ENCODE data around the gene ANKRD35.
"Not testable (repeated sequence)": the region's sequence is repeated elsewhere in the genome, so short reads cannot be mapped to it uniquely, and the experiment has no call there.

Gene ANKRD35

DNA sequence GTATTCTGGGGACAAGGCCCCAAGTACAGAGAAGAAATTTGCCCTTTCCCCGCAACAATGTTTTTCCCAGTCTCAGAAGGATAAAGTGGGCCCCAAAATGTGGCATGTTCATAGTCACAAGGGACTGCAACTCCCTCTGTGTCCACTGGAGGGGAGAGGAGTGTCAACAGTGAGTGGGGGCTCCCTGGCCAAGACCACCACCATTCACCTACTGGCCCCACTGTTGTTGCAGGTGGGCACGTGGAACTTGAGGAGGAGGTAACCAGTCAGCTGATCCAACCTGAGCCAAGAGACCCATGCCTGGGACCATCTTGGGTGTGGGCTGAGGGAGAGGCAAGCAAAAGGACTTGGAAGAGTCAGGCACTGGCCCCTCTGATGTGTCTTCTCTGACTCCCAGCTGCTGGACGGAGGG is 39.5 kb downstream of the ANKRD35 start:
- Histone ChIP-seq H3K4me1 (ENCODE audit: control insufficient read depth, insufficient read depth, low read length) (peaks cover 27% of the 10 kb centered on the region), H3K4me2 (ENCODE audit: low read length) (peak overlapping the region; percentile 95), H3K36me3 (ENCODE audit: insufficient read depth, low read length) (peaks cover 62% of the 10 kb centered on the region), H3K4me3 (ENCODE audit: low read length) (peak overlapping the region; percentile 75), H3K9ac (ENCODE audit: low read depth, low read length) (peak overlapping the region; percentile 83), H3K27me3 (ENCODE audit: control insufficient read depth, insufficient read depth, low read length) (no peaks in the 10 kb centered on the region), H3K9me3 (replicated peaks; ENCODE audit: low read length) (no peaks in the 10 kb centered on the region)

DNA sequence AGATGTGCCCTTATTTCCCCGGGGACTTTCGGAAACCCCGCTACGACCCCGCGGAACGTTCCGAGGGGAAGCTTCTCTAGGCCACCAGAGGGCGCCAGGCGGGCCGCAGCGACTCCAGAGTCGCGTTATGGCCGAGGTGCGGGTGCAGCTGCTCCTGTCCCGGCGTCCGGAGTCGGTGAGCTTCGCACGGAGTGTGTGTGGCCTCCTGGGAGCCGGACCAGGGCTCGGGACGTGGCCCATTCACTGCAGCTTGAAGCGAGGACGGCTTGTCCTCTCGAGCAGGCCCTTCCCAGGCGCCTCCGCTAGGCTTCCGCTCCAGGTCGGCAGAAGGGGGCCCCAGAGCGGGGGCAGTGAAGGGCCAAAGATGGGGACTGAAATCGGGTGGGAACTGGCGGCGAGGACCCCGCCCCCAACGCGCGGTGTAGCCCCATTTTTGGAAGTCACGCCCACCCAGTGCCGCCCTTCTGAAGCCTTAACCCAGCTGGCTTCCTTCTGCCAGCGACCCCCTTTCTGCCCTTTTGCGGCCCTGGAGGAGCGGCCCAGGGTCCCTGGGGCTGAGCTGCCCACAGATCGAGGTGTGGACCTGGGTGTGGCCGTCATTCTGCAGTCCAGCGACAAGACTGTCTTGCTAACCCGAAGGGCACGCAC is 40.0 kb downstream of the ANKRD35 start, which contains the start of gene NUDT17:
TSS of gene NUDT17 (plus strand) at position 117 of the 648 bp plus-strand sequence. CDS start at position 128, 11 bp downstream.
- Histone ChIP-seq H3K4me2 (ENCODE audit: low read length) (peak within 1 kb of the TSS; percentile 95), H3K9me3 (replicated peaks; ENCODE audit: low read length) (no peaks in the 10 kb centered on the region), H3K4me3 (ENCODE audit: low read length) (peak within 1 kb of the TSS; percentile 75), H3K9ac (ENCODE audit: low read depth, low read length) (peak within 1 kb of the TSS; percentile 83), H3K36me3 (ENCODE audit: insufficient read depth, low read length) (peaks cover 62% of the 10 kb centered on the region), H3K27me3 (ENCODE audit: control insufficient read depth, insufficient read depth, low read length) (no peaks in the 10 kb centered on the region), H3K4me1 (ENCODE audit: control insufficient read depth, insufficient read depth, low read length) (peaks cover 26% of the 10 kb centered on the region)

DNA sequence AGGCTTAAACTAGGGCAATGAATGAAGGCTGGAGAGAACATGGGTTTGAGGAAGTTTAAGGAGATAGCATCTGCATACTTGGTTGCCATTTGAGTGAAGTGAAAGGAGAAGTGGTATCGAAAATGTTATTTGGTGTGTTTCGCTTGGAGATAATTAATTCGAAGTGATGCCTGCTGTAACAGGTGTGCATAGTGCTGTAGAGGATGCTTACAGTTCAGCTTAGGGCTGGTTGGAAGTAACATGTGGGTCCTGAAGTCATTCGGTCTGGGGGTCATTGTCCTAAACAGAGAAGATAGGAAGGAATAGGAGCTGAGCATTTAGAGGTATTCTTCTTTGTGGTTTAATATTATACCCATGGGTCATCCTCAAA is 40.5 kb downstream of the ANKRD35 start:
- Histone ChIP-seq H3K4me3 (ENCODE audit: low read length) (peak overlapping the region; percentile 75), H3K36me3 (ENCODE audit: insufficient read depth, low read length) (peaks cover 60% of the 10 kb centered on the region), H3K27me3 (ENCODE audit: control insufficient read depth, insufficient read depth, low read length) (no peaks in the 10 kb centered on the region), H3K9me3 (replicated peaks; ENCODE audit: low read length) (no peaks in the 10 kb centered on the region), H3K4me1 (ENCODE audit: control insufficient read depth, insufficient read depth, low read length) (peaks cover 21% of the 10 kb centered on the region), H3K4me2 (ENCODE audit: low read length) (peak overlapping the region; percentile 95), H3K9ac (ENCODE audit: low read depth, low read length) (peak overlapping the region; percentile 83)

DNA sequence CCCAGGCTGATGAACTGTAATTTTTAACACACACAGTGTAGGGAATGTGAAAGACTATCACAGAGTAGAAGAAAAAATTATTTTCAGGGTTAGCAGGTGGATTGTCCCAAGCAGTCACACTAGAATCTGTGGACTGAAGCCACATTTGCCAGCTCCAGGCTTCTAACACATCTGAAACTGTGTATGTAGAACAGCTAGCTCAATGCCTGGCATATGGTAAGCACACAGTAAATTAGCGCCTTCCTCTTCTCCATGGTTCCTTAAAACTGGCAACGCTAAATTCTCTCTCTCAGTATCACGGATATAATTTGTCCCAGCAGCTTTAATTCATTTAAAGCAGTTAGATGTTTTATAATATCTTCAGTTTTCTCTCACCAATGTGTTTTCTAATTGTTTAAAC is 42.6 kb downstream of the ANKRD35 start:
- Histone ChIP-seq H3K36me3 (ENCODE audit: insufficient read depth, low read length) (peaks cover 59% of the 10 kb centered on the region), H3K9ac (ENCODE audit: low read depth, low read length) (no peak overlapping the region)

DNA sequence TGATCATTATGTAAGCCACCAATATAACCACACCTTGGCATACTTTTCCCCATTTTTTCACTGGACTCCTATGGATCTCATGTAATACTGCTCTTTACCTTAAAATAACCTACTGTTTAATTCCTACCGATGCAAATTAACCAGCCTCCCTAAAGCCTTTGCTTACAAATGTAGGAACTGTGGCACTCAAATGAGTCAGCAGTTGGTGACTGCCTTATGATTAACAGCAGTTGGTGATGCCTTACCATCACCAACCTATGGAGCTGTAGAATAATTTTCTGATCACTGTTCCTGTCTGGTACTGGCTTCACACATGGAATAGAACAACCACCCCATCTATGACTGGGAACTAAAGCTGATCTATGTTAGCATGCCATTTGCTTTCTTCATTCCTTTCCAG is 48.0 kb downstream of the ANKRD35 start:
- no peaks in the 10 kb centered on the region for H3K4me1 ChIP-seq (ENCODE audit: control insufficient read depth, insufficient read depth, low read length)
- no peaks in the 10 kb centered on the region for H3K9me3 ChIP-seq (replicated peaks; ENCODE audit: low read length)
- no peak overlapping the region for H3K4me3 ChIP-seq (ENCODE audit: low read length)
- no peak overlapping the region for H3K4me2 ChIP-seq (ENCODE audit: low read length)
- H3K36me3 ChIP-seq (ENCODE audit: insufficient read depth, low read length), result peaks cover 78% of the 10 kb centered on the region
- H3K9ac ChIP-seq (ENCODE audit: low read depth, low read length), result no peak overlapping the region
- no peaks in the 10 kb centered on the region for H3K27me3 ChIP-seq (ENCODE audit: control insufficient read depth, insufficient read depth, low read length)

More for the DNA sequence above, 42.6 kb downstream of the ANKRD35 start:
- Histone ChIP-seq H3K4me3 (ENCODE audit: low read length) (no peak overlapping the region), H3K4me1 (ENCODE audit: control insufficient read depth, insufficient read depth, low read length) (peaks cover 11% of the 10 kb centered on the region), H3K4me2 (ENCODE audit: low read length) (no peak overlapping the region), H3K27me3 (ENCODE audit: control insufficient read depth, insufficient read depth, low read length) (no peaks in the 10 kb centered on the region), H3K9me3 (replicated peaks; ENCODE audit: low read length) (no peaks in the 10 kb centered on the region)

DNA sequence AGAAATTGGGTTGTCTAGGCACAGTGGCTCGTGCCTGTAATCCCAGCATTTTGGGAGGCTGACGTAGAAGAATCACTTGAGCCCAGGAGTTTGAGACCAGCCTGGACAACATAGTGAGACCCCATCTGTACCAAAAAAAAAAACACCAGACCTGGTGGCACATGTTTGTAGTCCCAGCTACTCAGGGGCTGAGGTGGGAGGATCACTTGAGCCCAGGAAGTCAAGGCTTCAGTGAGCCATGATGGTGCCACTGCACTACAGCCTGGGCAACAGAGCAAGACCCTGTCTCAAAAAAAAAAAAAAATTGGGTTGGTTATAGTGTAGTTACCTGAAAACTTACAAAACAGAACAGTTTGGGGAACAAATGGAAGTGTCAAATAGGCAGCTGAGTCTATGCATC is 54.9 kb downstream of the ANKRD35 start:
- H3K9me3 ChIP-seq (replicated peaks; ENCODE audit: low read length); H3K4me2 ChIP-seq (ENCODE audit: low read length): not testable (repeated sequence)
- H3K36me3 ChIP-seq (ENCODE audit: insufficient read depth, low read length), result peaks cover 80% of the 10 kb centered on the region

DNA sequence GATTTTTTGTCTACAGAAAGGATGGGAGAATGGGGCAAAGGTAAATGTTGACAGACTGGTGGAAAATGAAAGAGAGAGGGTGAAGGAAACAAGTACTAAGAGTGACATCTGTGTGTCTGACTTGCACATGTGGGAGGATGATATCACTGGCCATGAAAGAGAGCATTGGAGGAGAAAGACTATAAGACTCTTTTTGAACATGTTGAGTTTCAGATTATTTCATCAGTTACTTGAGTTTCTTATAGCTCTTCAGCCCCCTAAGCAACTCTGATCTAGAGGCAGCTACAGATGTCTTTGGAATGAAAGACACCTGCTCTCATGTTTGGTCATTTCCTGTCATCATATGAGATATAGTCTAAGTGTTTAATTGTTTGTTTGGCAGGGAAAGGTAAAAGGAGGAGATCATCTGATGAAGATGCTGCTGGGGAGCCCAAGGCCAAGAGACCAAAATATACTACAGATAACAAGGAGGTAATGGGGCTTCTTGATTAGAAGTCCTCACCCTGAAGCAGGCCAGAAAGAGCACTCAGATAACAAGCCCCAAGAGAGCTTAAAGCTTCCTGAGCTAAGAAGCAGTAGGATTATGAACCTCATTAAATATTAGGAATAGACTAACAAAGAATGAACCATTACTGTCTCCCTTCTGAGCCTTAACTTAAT is 57.2 kb downstream of the ANKRD35 start:
- Histone ChIP-seq H3K27me3 (ENCODE audit: control insufficient read depth, insufficient read depth, low read length) (no peaks in the 10 kb centered on the region), H3K9me3 (replicated peaks; ENCODE audit: low read length) (no peaks in the 10 kb centered on the region), H3K9ac (ENCODE audit: low read depth, low read length) (no peak overlapping the region), H3K4me2 (ENCODE audit: low read length) (no peak overlapping the region), H3K36me3 (ENCODE audit: insufficient read depth, low read length) (peaks cover 71% of the 10 kb centered on the region), H3K4me3 (ENCODE audit: low read length) (no peak overlapping the region), H3K4me1 (ENCODE audit: control insufficient read depth, insufficient read depth, low read length) (peaks cover 10% of the 10 kb centered on the region)

More for the DNA sequence above, 54.9 kb downstream of the ANKRD35 start:
- not testable (repeated sequence) for H3K9ac ChIP-seq (ENCODE audit: low read depth, low read length); H3K4me1 ChIP-seq (ENCODE audit: control insufficient read depth, insufficient read depth, low read length); H3K4me3 ChIP-seq (ENCODE audit: low read length); H3K27me3 ChIP-seq (ENCODE audit: control insufficient read depth, insufficient read depth, low read length)

DNA sequence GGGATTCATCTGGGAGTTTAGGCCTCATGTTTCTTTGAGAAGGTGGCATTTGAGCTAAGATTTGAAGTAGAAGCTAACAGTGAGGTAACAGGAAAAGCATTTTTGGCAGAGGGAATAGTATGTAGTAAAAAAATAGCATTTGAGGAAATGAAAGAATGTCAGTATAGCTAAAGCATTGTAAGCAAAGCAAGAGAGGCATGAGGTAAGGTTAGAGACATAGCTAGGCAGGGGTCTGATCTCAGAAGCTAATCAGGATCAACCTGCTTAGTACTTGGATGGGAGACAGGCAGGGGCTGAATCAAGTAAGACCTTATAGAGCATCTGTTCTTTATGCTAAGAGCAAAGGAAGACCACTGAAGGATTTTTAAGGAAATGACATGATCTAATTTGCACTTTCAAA is 57.7 kb downstream of the ANKRD35 start:
- Histone ChIP-seq H3K4me2 (ENCODE audit: low read length) (no peak overlapping the region), H3K36me3 (ENCODE audit: insufficient read depth, low read length) (peaks cover 66% of the 10 kb centered on the region), H3K9me3 (replicated peaks; ENCODE audit: low read length) (no peaks in the 10 kb centered on the region), H3K4me1 (ENCODE audit: control insufficient read depth, insufficient read depth, low read length) (peaks cover 10% of the 10 kb centered on the region), H3K9ac (ENCODE audit: low read depth, low read length) (no peak overlapping the region), H3K27me3 (ENCODE audit: control insufficient read depth, insufficient read depth, low read length) (no peaks in the 10 kb centered on the region), H3K4me3 (ENCODE audit: low read length) (no peak overlapping the region)

DNA sequence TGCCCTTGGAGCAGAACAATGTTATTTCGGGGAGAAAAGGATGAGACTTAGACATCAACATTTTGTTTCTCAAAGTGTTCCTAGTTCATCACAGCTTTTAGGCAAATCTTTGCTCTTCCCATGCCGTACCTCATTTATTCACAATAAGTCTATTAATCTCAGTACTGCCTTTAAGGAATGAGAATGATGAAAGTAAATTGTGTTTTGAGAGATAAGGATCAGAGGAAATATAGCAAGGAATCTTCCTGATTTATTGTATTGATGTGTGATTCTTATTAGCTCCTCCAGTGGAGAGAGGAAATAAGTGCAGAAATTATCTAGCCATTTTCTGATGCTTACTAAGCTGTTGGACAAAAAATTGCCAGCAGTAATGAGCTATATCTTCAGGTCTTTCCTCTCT is 59.6 kb downstream of the ANKRD35 start:
- Histone ChIP-seq H3K4me2 (ENCODE audit: low read length) (peak overlapping the region; percentile 92), H3K9ac (ENCODE audit: low read depth, low read length) (no peak overlapping the region), H3K9me3 (replicated peaks; ENCODE audit: low read length) (no peaks in the 10 kb centered on the region), H3K27me3 (ENCODE audit: control insufficient read depth, insufficient read depth, low read length) (no peaks in the 10 kb centered on the region), H3K4me1 (ENCODE audit: control insufficient read depth, insufficient read depth, low read length) (peaks cover 10% of the 10 kb centered on the region), H3K4me3 (ENCODE audit: low read length) (no peak overlapping the region), H3K36me3 (ENCODE audit: insufficient read depth, low read length) (peaks cover 50% of the 10 kb centered on the region)

DNA sequence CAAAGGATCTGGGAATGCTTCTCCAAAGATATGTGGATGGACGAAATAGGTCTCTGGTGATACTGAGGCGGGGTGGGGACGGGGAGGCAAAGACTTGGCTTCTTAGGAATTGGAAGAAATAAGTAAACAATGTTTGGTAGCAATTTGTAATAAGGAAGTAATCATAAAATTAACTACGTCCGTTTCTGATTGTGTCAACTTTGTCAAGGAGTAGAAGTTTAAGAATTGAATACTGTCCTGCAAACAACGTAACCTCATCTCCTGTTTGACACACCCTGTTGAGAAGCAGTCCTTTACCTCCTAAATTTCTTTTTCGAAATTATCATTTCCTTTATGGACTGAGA is 61.2 kb downstream of the ANKRD35 start:
- H3K4me2 ChIP-seq (ENCODE audit: low read length), result peak overlapping the region; percentile 92
- H3K9me3 ChIP-seq (replicated peaks; ENCODE audit: low read length), result no peaks in the 10 kb centered on the region
- peak overlapping the region; percentile 98 for H3K9ac ChIP-seq (ENCODE audit: low read depth, low read length)
- no peaks in the 10 kb centered on the region for H3K27me3 ChIP-seq (ENCODE audit: control insufficient read depth, insufficient read depth, low read length)
- peak overlapping the region; percentile 99 for H3K4me3 ChIP-seq (ENCODE audit: low read length)
- peaks cover 35% of the 10 kb centered on the region for H3K36me3 ChIP-seq (ENCODE audit: insufficient read depth, low read length)
- H3K4me1 ChIP-seq (ENCODE audit: control insufficient read depth, insufficient read depth, low read length), result peaks cover 10% of the 10 kb centered on the region

DNA sequence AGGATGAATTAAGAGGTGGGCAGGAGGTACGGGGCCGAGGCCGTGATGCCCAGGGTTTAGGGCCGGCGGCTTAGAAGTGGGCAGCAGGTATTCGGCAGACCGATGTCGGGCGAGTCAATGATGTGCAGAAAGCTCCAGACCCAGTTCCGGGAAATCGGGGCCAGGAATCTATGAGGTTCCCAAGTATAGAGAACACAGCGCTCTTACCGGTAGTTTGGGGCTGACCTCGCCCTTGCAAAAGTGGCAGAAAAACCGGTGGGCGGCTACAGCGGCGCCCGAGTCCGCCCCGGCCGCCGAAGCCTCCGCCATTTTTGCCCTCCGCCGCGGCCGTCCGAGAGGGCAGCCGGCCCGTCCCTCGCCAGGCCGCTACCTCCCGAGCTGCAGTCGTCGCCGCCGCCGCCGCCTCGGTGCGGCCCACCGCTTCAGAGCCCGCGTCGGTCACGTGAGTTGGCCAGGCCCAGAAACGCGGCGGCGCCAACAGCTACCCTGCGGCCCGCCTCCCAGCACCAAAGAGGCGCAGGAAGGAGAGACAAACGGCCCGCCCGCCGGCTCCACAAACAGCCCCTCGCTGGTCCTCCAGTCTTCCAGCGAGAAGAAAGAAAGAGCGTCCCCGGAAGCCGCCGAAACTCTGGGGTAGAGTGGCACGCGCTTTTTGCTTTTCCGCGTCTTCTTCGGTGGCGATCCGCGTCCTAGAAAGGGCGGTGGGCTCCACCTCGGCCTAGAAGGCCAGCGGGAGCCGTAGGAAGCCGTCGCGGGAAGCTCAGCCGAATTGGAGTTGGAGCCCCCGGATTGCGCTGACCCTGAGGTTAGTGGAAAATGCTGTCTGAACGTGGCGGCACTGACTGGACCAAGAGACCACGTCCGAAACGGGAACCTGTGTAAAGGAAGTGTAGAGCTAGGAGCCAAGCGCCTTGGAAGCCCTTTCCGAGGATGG is 61.8 kb downstream of the ANKRD35 start, which contains the start of the genes POLR3C and RNF115:
TSS of gene POLR3C (plus strand) at position 636 of the 934 bp plus-strand sequence. CDS start 1,577 bp downstream, outside the sequence.
TSS of gene RNF115 (minus strand) at position 531 of the 934 bp plus-strand sequence. CDS start at position 309, 222 bp downstream.
- H3K27me3 ChIP-seq (ENCODE audit: control insufficient read depth, insufficient read depth, low read length), result no peaks in the 10 kb centered on the region
- H3K4me3 ChIP-seq (ENCODE audit: low read length), result peak within 1 kb of the TSS; percentile 99
- peaks cover 29% of the 10 kb centered on the region for H3K36me3 ChIP-seq (ENCODE audit: insufficient read depth, low read length)
- H3K9ac ChIP-seq (ENCODE audit: low read depth, low read length), result peak within 1 kb of the TSS; percentile 98
- H3K4me1 ChIP-seq (ENCODE audit: control insufficient read depth, insufficient read depth, low read length), result peaks cover 10% of the 10 kb centered on the region
- H3K4me2 ChIP-seq (ENCODE audit: low read length), result peak within 1 kb of the TSS; percentile 92
- H3K9me3 ChIP-seq (replicated peaks; ENCODE audit: low read length), result no peaks in the 10 kb centered on the region

All from skeletal muscle satellite cell (primary cell).